Measurements from ENCODE around the gene SSBP2.

GRCh38 chr5:81517462-81517861 lies 233.4 kb downstream of the SSBP2 start:
- TF ChIP-seq, protein P1, sequence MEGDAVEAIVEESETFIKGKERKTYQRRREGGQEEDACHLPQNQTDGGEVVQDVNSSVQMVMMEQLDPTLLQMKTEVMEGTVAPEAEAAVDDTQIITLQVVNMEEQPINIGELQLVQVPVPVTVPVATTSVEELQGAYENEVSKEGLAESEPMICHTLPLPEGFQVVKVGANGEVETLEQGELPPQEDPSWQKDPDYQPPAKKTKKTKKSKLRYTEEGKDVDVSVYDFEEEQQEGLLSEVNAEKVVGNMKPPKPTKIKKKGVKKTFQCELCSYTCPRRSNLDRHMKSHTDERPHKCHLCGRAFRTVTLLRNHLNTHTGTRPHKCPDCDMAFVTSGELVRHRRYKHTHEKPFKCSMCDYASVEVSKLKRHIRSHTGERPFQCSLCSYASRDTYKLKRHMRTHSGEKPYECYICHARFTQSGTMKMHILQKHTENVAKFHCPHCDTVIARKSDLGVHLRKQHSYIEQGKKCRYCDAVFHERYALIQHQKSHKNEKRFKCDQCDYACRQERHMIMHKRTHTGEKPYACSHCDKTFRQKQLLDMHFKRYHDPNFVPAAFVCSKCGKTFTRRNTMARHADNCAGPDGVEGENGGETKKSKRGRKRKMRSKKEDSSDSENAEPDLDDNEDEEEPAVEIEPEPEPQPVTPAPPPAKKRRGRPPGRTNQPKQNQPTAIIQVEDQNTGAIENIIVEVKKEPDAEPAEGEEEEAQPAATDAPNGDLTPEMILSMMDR (IDR thresholded peaks at IDR 0.05), result no peak
- TF ChIP-seq POLR2A (IDR thresholded peaks at IDR 0.05), result no peak

Measured in thyroid gland (tissue), 4 donors.